GM10847 (cell line): Measurements from ENCODE around the gene MED10.

Experiments
- POLR2A ChIP-seq: IDR thresholded peaks from 2 replicates; pipeline ENCODE4 v1.6.1; 2011; ENCODE audit not compliant: insufficient read length; ENCODE audit errors: extremely low read depth

The MED10 gene

GRCh38 chr5:6370580-6370979 is 7.8 kb downstream of the MED10 start:
- no peak for TF ChIP-seq POLR2A

DNA sequence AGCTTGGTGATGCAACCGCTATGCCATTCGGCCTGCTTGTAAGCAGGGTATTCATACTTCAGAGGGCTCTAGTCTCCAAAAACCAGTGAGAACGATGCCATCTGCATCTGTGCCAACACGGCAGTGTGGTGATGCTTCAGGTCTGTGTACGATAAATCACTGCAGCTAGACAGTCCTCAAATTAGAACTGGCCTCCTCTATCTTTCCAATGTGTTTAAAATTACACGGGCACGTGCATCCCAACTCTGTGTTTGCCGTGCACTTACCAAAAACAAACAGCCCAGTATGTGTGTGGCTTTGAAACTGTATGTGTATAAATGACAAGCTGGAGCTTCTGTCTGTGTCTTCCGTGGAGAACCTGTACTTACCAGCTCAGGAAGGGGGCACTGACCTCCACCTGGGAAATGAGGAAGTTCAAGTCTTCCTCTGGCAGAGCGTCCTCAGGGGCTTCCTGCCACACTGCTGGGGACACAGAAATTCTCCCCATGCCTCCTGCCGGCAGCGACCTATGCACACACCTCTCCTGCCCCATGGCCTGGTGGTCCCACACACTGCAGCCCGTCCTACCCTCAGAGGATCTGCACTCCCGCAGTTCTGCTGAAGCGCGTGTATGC is 12.3 kb downstream of the MED10 start:
- no peak for TF ChIP-seq POLR2A

GRCh38 chr5:6365142-6365976 is 13.0 kb downstream of the MED10 start:
- no peak for TF ChIP-seq POLR2A

DNA sequence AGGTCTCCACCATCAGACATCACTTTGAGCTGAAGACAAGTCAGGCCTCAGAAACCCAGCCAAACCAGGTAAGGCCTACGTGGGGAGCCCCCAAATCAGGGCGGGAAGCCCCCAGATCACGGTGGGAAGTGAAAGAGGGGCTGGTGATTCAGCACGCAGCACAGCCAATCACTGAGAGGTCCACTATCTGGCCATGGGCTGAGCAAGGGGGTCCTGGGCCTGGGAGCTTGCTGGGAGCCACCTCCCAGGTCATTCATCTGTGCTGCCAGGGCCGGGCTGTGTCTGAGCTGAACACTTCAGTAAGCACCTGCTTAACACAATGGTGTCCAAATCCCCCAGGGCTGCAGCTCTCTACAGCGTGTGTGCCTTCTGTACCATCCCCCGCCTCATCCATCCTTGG is 15.5 kb downstream of the MED10 start:
- no peak for TF ChIP-seq POLR2A

DNA sequence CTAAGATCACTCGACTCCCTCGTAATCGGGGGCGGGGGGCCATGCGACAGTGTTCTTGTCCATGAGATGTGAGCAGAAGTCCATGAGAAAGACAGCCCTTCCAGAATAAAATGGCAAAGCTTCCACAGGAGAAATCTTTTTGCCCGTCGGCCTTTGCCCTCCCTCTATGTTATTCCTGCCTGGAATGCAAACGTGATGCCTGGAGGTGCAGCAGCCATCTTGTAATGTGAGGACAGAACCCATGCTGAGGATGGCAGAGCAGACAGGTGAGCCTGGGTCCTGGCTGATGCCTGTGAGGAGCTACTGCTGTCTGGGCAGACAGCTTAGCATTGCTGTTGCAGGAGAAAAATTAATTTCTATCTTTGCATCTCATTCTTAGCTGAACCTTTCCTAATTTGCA is 17.2 kb downstream of the MED10 start:
- no peak for TF ChIP-seq POLR2A

GRCh38 chr5:6360323-6361072 is 17.8 kb downstream of the MED10 start:
- TF ChIP-seq POLR2A: no peak

GRCh38 chr5:6359555-6360322 is 18.6 kb downstream of the MED10 start:
- no peak for TF ChIP-seq POLR2A

DNA sequence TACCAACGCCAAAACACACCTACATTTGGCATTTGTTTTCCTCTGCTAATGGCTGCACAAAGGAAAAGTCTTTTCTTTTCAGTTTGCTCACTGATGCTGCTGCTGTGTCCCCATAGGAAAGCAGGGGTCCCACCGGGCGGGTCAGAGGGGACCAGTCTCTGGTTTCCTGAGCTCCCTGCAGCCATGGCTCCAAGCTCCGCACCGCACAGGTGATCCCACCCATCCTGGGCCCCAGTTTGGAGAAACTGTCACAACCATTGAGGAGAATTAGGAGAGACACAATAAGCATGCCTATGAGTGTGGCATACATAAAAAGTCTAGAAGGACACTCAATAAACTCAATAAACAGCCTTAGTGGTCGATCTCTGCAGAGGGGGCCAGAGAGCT is 19.9 kb downstream of the MED10 start:
- no peak for TF ChIP-seq POLR2A

DNA sequence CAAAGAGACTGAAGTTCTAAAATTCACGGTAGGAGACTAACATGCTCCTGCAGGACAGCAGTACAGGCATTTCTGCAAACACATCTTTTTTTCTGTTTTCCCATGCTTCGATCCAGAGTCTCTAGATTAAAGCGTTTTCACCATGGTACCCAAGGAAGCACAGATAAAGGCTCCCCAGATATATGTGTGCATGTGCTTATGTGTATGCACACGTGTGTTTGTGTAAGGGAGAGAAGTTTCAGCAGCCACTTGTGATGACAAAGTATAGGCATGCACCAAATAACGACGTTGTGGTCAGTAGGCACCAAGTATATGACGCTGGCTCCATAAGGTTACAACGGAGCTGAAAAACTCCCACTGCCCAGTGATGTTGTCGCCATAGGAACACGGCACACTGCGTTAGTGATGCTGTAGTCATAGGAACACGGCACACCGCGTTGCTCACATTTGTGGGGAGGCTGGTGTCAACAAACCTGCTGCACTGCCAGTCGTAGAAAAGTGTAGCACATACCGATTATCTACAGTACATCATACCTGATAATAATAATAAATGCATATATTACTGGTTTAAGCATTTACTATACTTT is 21.7 kb downstream of the MED10 start:
- no peak for TF ChIP-seq POLR2A

DNA sequence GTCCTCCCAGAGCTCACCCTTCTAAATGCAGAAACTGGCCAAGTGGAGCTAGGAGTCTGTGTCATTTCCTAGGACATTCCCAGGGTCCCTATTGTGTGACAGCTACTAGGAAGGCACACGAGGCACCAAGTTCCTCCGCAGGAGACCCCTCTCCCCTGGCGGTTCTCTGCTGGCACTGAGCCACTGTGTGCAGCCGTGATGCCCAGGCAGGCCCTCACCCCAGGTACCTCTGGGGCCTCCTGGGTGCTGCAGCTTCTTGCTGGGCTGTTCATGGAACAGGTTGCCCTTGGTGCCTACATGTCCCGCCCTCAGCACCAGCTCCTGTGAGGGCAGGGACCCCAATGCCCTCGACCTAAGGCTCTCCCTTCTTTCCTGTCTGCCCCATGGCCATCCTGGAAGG is 23.1 kb downstream of the MED10 start:
- TF ChIP-seq POLR2A: no peak

DNA sequence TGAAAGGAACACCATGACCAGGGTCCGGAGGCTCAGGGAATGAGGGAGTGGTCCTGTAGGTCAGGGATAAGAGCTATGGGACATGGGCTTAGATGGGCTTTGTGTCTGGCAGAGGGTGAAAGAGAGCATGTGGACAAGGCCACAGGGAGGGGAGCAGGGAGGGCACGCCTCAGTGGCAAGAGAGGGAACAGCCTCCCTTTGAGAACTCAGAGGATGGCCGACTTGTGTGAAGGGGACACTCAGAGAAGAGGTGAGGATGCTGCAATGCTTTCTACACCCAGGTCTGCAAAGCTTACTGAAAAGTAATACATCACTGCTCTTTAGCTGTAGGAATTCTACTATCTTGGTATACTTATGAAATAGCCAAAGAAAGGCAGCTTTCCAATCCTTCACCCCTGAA is 23.5 kb downstream of the MED10 start:
- no peak for TF ChIP-seq POLR2A

GRCh38 chr5:6353602-6354302 is 24.6 kb downstream of the MED10 start:
- TF ChIP-seq POLR2A: no peak

DNA sequence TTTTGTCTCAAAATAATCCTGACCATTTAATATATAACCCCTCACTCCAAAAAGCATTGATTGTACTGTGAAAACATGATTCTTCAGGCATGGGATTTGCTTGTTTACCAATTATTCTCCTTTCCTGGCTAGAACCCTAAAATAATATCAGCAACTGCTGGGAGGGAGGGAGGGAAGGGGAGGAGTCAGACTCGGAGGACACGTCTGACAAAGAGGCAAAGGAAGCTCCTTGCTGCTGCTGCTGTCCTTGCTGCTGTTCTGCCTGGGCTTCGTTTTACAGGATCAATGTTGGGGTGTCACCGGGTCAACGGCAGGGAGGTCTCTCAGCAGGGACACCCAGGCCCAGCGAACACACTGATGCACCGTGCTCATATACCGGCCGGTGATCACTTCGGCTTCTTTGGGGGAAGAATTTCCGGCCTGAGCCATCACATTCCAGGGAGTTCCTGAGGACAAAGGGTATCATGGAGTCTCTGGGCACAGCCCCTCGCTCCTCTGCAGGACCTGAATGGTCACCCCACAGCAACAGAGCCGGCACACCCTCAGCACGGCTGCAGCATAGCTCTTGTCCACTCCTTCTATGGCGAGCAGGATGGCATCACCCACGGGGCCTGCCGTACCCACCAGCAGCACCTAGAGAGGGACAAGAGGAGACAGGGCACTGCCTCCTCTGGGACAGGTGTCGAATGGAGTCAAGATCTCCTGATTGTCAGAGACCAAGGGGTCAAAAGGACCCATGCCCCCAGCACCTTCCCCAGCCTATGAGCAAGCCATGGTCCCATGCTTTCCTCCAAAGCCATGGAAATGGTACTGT is 27.9 kb downstream of the MED10 start:
- TF ChIP-seq POLR2A: no peak

DNA sequence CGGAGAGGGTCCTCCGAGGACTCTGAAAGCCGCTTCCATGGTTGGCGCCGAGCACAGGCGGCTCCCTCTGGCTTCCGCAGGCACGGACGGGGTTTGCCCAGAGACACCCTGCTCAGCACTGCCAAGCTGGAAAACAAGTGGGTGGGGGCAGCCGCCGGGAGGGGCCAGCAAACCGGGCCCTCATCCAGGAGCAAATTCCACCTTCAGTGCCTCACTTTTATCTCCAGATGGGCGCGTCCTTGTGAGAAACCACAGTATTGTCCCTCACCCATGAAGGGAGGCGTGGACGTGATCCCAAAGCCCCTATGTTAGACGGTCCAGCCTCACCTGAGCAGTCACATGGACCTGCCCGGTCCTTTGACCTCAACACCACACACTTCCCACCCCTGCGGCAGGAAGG is 29.0 kb downstream of the MED10 start:
- no peak for TF ChIP-seq POLR2A
